HepG2 (cell line): Measurements from ENCODE around the gene PRSS12. TPM values are rescaled to one million over a fixed set of nuclear protein-coding genes. Genes with fewer than 3 reads are reported as not detected.
A peak's percentile ranks its signal among the peaks of the same experiment; 100 is the strongest.

Experiments used
- CAMTA2 ChIP-seq: sonication (generic); formaldehyde crosslinking; IDR thresholded peaks from 2 replicates; pipeline ENCODE4 v1.4.0; 2020; ENCODE audit warnings: mild to moderate bottlenecking, missing genetic modification reagents, borderline replicate concordance
- CBX5 ChIP-seq: sonication (generic); formaldehyde crosslinking; IDR thresholded peaks from 2 replicates; pipeline ENCODE4 v1.4.0; 2020; ENCODE audit warnings: missing genetic modification reagents, borderline replicate concordance
- CTCF ChIP-seq: sonication (generic); formaldehyde crosslinking; IDR thresholded peaks from 2 replicates; pipeline ENCODE4 v1.5.0; 2020; ENCODE audit warnings: mild to moderate bottlenecking, missing genetic modification reagents, moderate library complexity
- DMTF1 ChIP-seq: sonication (generic); formaldehyde crosslinking; IDR thresholded peaks from 2 replicates; pipeline ENCODE4 v1.4.0; 2020; ENCODE audit warnings: mild to moderate bottlenecking, missing genetic modification reagents
- DRAP1 ChIP-seq: IDR thresholded peaks from 2 replicates; pipeline ENCODE4 v1.6.1; 2016; ENCODE audit warnings: missing genetic modification reagents, missing compliant biosample characterization
- FOXK2 ChIP-seq: fragments of 450-650 bp; IDR thresholded peaks from 2 replicates; pipeline ENCODE4 v1.6.1; 2016
- GABPB1 ChIP-seq: IDR thresholded peaks from 2 replicates; pipeline ENCODE4 v1.6.1; 2016; ENCODE audit warnings: mild to moderate bottlenecking, missing genetic modification reagents, moderate library complexity, missing compliant biosample characterization
- HOMEZ ChIP-seq: IDR thresholded peaks from 2 replicates; pipeline ENCODE4 v1.6.1; 2016; ENCODE audit warnings: low read depth
- IKZF4 ChIP-seq: sonication (generic); formaldehyde crosslinking; IDR thresholded peaks from 2 replicates; pipeline ENCODE4 v1.5.1; 2020; ENCODE audit warnings: borderline replicate concordance, mild to moderate bottlenecking, low read depth, missing genetic modification reagents; ENCODE audit errors: not compliant biosample characterization
- IRX3 ChIP-seq: sonication (generic); formaldehyde crosslinking; IDR thresholded peaks from 2 replicates; pipeline ENCODE4 v1.8.1; 2023; ENCODE audit warnings: mild to moderate bottlenecking, low read depth, missing genetic modification reagents, borderline replicate concordance
- KLF11 ChIP-seq: IDR thresholded peaks from 2 replicates; pipeline ENCODE4 v1.6.1; 2016; ENCODE audit warnings: missing compliant biosample characterization
- PAX8 ChIP-seq: sonication (generic); formaldehyde crosslinking; IDR thresholded peaks from 2 replicates; pipeline ENCODE4 v1.8.0; 2022; ENCODE audit warnings: mild to moderate bottlenecking, missing genetic modification reagents, borderline replicate concordance
- SNAPC2 ChIP-seq: sonication (generic); formaldehyde crosslinking; IDR thresholded peaks from 2 replicates; pipeline ENCODE4 v1.8.1; 2022; ENCODE audit warnings: mild to moderate bottlenecking, missing genetic modification reagents
- TBP ChIP-seq: sonication (generic); formaldehyde crosslinking; IDR thresholded peaks from 2 replicates; pipeline ENCODE4 v1.5.0; 2020; ENCODE audit warnings: missing genetic modification reagents
- TEAD2 ChIP-seq: sonication (generic); formaldehyde crosslinking; IDR thresholded peaks from 2 replicates; pipeline ENCODE4 v1.9.0; 2021; ENCODE audit warnings: missing genetic modification reagents
- ZNF24 ChIP-seq: fragments of 450-650 bp; IDR thresholded peaks from 2 replicates; pipeline ENCODE4 v1.6.1; 2017; ENCODE audit warnings: antibody characterized with exemption, mild to moderate bottlenecking
- ZNF317 ChIP-seq: sonication (generic); formaldehyde crosslinking; IDR thresholded peaks from 2 replicates; pipeline ENCODE4 v1.5.0; 2020; ENCODE audit warnings: mild to moderate bottlenecking, missing genetic modification reagents
- ZNF616 ChIP-seq: sonication (generic); formaldehyde crosslinking; IDR thresholded peaks from 2 replicates; pipeline ENCODE4 v1.5.0; 2020; ENCODE audit warnings: low read depth, mild to moderate bottlenecking, missing genetic modification reagents
- ZNF639 ChIP-seq: conservative IDR thresholded peaks from 2 replicates; pipeline ENCODE4 v1.6.1; 2018; ENCODE audit warnings: missing genetic modification reagents
- ZNF747 ChIP-seq: sonication (generic); formaldehyde crosslinking; IDR thresholded peaks from 2 replicates; pipeline ENCODE4 v1.8.1; 2023; ENCODE audit warnings: missing genetic modification reagents, mild to moderate bottlenecking, borderline replicate concordance
- ZNF75D ChIP-seq: sonication (generic); formaldehyde crosslinking; IDR thresholded peaks from 2 replicates; pipeline ENCODE4 v1.8.1; 2023; ENCODE audit warnings: missing genetic modification reagents, mild to moderate bottlenecking, borderline replicate concordance
- ZZZ3 ChIP-seq: sonication (generic); formaldehyde crosslinking; IDR thresholded peaks from 2 replicates; pipeline ENCODE4 v1.4.0; 2020; ENCODE audit warnings: missing genetic modification reagents, mild to moderate bottlenecking, borderline replicate concordance
- polyA plus RNA-seq, 8 experiments: library from polyadenylated mRNA; depleted of rRNA in 3 of 8; stranded (reverse) in 7 of 8; unstranded in 1 of 8; fragments of >200 nt; fragmentation: Illumina TruSeq in 4 of 8; extraction: Trizol in 4 of 8; gene quantifications; 2 replicates each; pipeline versions ENCODE4 v1.2.1 to v1.2.3, GENCODE V29; 2011 to 2016; ENCODE audit warnings: low read depth in 4 of 8, missing spikeins in 1 of 8, mixed read lengths in 1 of 8; ENCODE audit not compliant: insufficient read depth in 1 of 8
- total RNA-seq, 5 experiments: library from RNA; depleted of rRNA; stranded (reverse); fragments of >200 nt; fragmentation: Illumina TruSeq; extraction: Trizol; gene quantifications; 2 replicates each; pipeline ENCODE4 v1.2.3, GENCODE V29; 2016; ENCODE audit warnings: low read depth in 1 of 5

PRSS12 gene
- total and polyA plus RNA-seq, 2 of the 13 experiments (the other 11 are each of a cell fraction or from before 2014, with no cell fraction given), result 0.02 TPM; not detected in 1

GRCh38 chr4:118278473-118279274 lies 74.1 kb downstream of the PRSS12 start (continued):
- peak; percentile 84 for TF ChIP-seq HOMEZ (CRISPR knock-in tag)
- TF ChIP-seq TEAD2 (CRISPR knock-in tag), result peak; percentile 80; the same call in 1 of the 2 replicates
- TF ChIP-seq CBX5 (CRISPR knock-in tag), result peak; percentile 42; the same call in 1 of the 2 replicates
- TF ChIP-seq ZNF747 (CRISPR knock-in tag), result peak; percentile 78; the same call in 1 of the 2 replicates
- no peak for TF ChIP-seq ZNF616 (CRISPR knock-in tag)
- peak; percentile 99 for TF ChIP-seq DRAP1
- peak; percentile 72; the same call in 1 of the 2 replicates for TF ChIP-seq KLF11 (CRISPR knock-in tag)
- peak; percentile 69; the same call in 1 of the 2 replicates for TF ChIP-seq IRX3 (CRISPR knock-in tag)
- no peak for TF ChIP-seq CTCF
- TF ChIP-seq ZZZ3, result peak; percentile 87; the same call in 1 of the 2 replicates
- peak; percentile 24 for TF ChIP-seq IKZF4 (CRISPR knock-in tag)
- 0 out of 2 replicates have a peak, but pooled peaks have one; percentile 92 for TF ChIP-seq ZNF75D
- 0 out of 2 replicates have a peak, but pooled peaks have one; percentile 75 for TF ChIP-seq SNAPC2 (CRISPR knock-in tag)
- peak; percentile 87 for TF ChIP-seq ZNF317
- TF ChIP-seq PAX8, result peak; percentile 28; the same call in 1 of the 2 replicates
- TF ChIP-seq FOXK2, result peak; percentile 56
- TF ChIP-seq CAMTA2, result peak; percentile 90; the same call in 1 of the 2 replicates
- TF ChIP-seq GABPB1 (CRISPR knock-in tag), result peak; percentile 92
- no peak for TF ChIP-seq ZNF24
- TF ChIP-seq ZNF639 (CRISPR knock-in tag), result peak; percentile 52; the same call in 1 of the 2 replicates
- TF ChIP-seq TBP (CRISPR knock-in tag), result no peak
- 0 out of 2 replicates have a peak, but pooled peaks have one; percentile 61 for TF ChIP-seq DMTF1 (CRISPR knock-in tag)
